B cell (primary cell): Measurements from ENCODE around the gene SCARF1. TPM values are rescaled to one million over a fixed set of nuclear protein-coding genes. Genes with fewer than 3 reads are reported as not detected.
"Not testable (repeated sequence)": the region's sequence is repeated elsewhere in the genome, so short reads cannot be mapped to it uniquely, and the experiment has no call there.

Experiments used
- ATAC-seq: fragments of 200-7000 bp; cut with Tn5 transposase; one replicate; pipeline ENCODE4 v1.10.0; 2021; ENCODE audit warnings: low read depth, mild to moderate bottlenecking, moderate number of reproducible peaks, moderate library complexity
- CTCF ChIA-PET: fragments of 350-600 bp; sonication (Branson Sonifier 250); formaldehyde crosslinking; loops from one replicate; lab custom pipeline; 2021; ENCODE audit warnings: antibody characterized with exemption, inconsistent platforms; lab: Charles Lee
- POLR2A ChIA-PET: fragments of 350-600 bp; sonication (Branson Sonifier 250); formaldehyde crosslinking; loops from one replicate; lab custom pipeline; 2021; ENCODE audit warnings: antibody characterized with exemption; lab: Charles Lee
- DNase-seq: peaks from one replicate; pipeline ENCODE4 v3.0.0; 2013
- H2AFZ ChIP-seq: 2 replicates; pipeline ENCODE4 v1.6.1; 2012; ENCODE audit warnings: mild to moderate bottlenecking, low read depth, low read length; ENCODE audit not compliant: insufficient read depth, poor library complexity, severe bottlenecking
- H3K27ac ChIP-seq, 2 donors: 1 replicate in 1 of 2; 2 replicates in 1 of 2; pipeline ENCODE4 v1.5.1; 2012 to 2013; ENCODE audit warnings: low read length in 2 of 2, mild to moderate bottlenecking in 2 of 2, moderate library complexity in 1 of 2
- H3K27me3 ChIP-seq, 4 experiments: fragments of 200-600 bp in 1 of 4; sonication (generic) in 1 of 4; replicated peaks in 1 of 4; 1 replicate in 2 of 4; 2 replicates in 2 of 4; pipeline versions ENCODE4 v1.6.1 to v1.7.0; 2013 to 2016; ENCODE audit warnings: low read length in 3 of 4, mild to moderate bottlenecking in 2 of 4, mixed read lengths in 1 of 4, moderate library complexity in 1 of 4; ENCODE audit not compliant: insufficient read depth in 4 of 4, control insufficient read depth in 3 of 4; ENCODE audit errors: control extremely low read depth in 1 of 4
- H3K36me3 ChIP-seq, 2 experiments: replicated peaks in 1 of 2; 1 replicate in 1 of 2; 2 replicates in 1 of 2; pipeline versions ENCODE4 v1.6.1 to v1.7.1; 2013; ENCODE audit warnings: low read length in 1 of 2; ENCODE audit not compliant: insufficient read depth in 2 of 2, control insufficient read depth in 1 of 2; ENCODE audit errors: control extremely low read depth in 1 of 2, extremely low read depth in 1 of 2
- H3K4me1 ChIP-seq, 2 donors: fragments of 200-600 bp in 1 of 2; sonication (generic) in 1 of 2; 1 replicate in 1 of 2; 2 replicates in 1 of 2; pipeline versions ENCODE4 v1.5.1 to v1.6.1; 2013 to 2017; ENCODE audit warnings: low read length in 2 of 2; ENCODE audit not compliant: control insufficient read depth in 2 of 2, insufficient read depth in 2 of 2
- H3K4me2 ChIP-seq: replicated peaks from 2 replicates; pipeline ENCODE3; 2012; ENCODE audit warnings: mild to moderate bottlenecking, low read depth, low read length; ENCODE audit not compliant: poor library complexity, severe bottlenecking
- H3K4me3 ChIP-seq, 5 experiments: fragments of 200-600 bp in 1 of 5; sonication (generic) in 1 of 5; 1 replicate in 3 of 5; 2 replicates in 2 of 5; pipeline versions ENCODE4 v1.5.1 to v1.7.0; 2011 to 2016; ENCODE audit warnings: low read length in 4 of 5, mild to moderate bottlenecking in 4 of 5, low read depth in 2 of 5, control low read depth in 1 of 5, moderate library complexity in 1 of 5; ENCODE audit not compliant: insufficient read depth in 1 of 5; ENCODE audit errors: control extremely low read depth in 1 of 5, extremely low read depth in 1 of 5
- H3K79me2 ChIP-seq: fragments of 200-600 bp; sonication (generic); one replicate; pipeline ENCODE4 v1.6.0; 2016; ENCODE audit warnings: low read length; ENCODE audit not compliant: control insufficient read depth, insufficient read depth
- H3K9ac ChIP-seq: fragments of 200-600 bp; sonication (generic); 2 replicates; pipeline ENCODE4 v1.6.1; 2017; ENCODE audit warnings: mild to moderate bottlenecking, low read length, moderate library complexity
- H3K9me3 ChIP-seq, 3 donors: one replicate each; pipeline versions ENCODE4 v1.6.1 to v1.7.1; 2013; ENCODE audit warnings: low read length in 2 of 3; ENCODE audit not compliant: control insufficient read depth in 2 of 3, insufficient read depth in 1 of 3; ENCODE audit errors: control extremely low read depth in 1 of 3
- H4K20me1 ChIP-seq: 2 replicates; pipeline ENCODE4 v1.6.0; 2012; ENCODE audit warnings: mild to moderate bottlenecking, low read length; ENCODE audit not compliant: insufficient read depth, control insufficient read depth, poor library complexity, severe bottlenecking
- H3K27ac Mint-ChIP-seq: one replicate; pipeline ENCODE4 v1.8.0; 2021; ENCODE audit warnings: mixed read lengths
- H3K27me3 Mint-ChIP-seq: one replicate; pipeline ENCODE4 v1.8.0; 2021; ENCODE audit warnings: mixed read lengths
- H3K4me1 Mint-ChIP-seq: one replicate; pipeline ENCODE4 v1.8.0; 2021; ENCODE audit warnings: mixed read lengths
- H3K4me3 Mint-ChIP-seq: one replicate; pipeline ENCODE4 v1.8.0; 2021; ENCODE audit warnings: mixed read lengths
- H3K9me3 Mint-ChIP-seq: one replicate; pipeline ENCODE4 v1.8.0; 2022; ENCODE audit warnings: mixed read lengths; ENCODE audit not compliant: insufficient read depth
- CTCF ChIP-seq: fragments of 200-600 bp; IDR thresholded peaks from one replicate; pipeline ENCODE4 v1.8.0; 2022; ENCODE audit warnings: antibody characterized with exemption, mild to moderate bottlenecking
- EZH2 ChIP-seq: IDR thresholded peaks from 2 replicates; pipeline ENCODE4 v1.6.1; 2012; ENCODE audit warnings: borderline replicate concordance, low read depth, mild to moderate bottlenecking, moderate library complexity, low read length; ENCODE audit not compliant: insufficient read depth, poor library complexity, severe bottlenecking
- WGBS: methylation state at CpG from one replicate; pipeline ENCODE4 v1.1.5; 2013; ENCODE audit warnings: missing lambda C conversion rate; ENCODE audit not compliant: insufficient coverage; 5-methylcytosine and 5-hydroxymethylcytosine counted together
- intact Hi-C: fragments of 100-400 bp; cut with micrococcal nuclease; formaldehyde crosslinking; loops from one replicate; pipeline ENCODE4 v1.10.0; 2022
- polyA plus RNA-seq: library from polyadenylated mRNA; depleted of rRNA; stranded (reverse); fragments of >200 nt; gene quantifications from 2 replicates; pipeline ENCODE4 v1.2.3, GENCODE V29; 2012
- total RNA-seq, 2 donors: library from RNA; stranded (reverse); fragments of 120-200 nt in 1 of 2; gene quantifications; 1 replicate in 1 of 2; 2 replicates in 1 of 2; pipeline versions ENCODE4 v1.2.3 to v1.2.4, GENCODE V29; 2013 to 2022

The SCARF1 gene
- total and polyA plus RNA-seq, 2 donors (not counting 1 experiment from before 2014, with no cell fraction given), result 0.54 to 3.7 TPM

GRCh38 chr17:1673041-1673785 lies 27.7 kb upstream of the SCARF1 start:
- H3K27ac Mint-ChIP-seq, result no peak overlapping the region
- intact Hi-C loops, result no loop called here
- ChIA-PET CTCF (interaction anchor here (5.2 kb wide), 1 partner anchor 111 kb away, joined by 57 read pairs; no protein-coding TSS in a partner anchor), POLR2A (no interaction called here)
- Histone ChIP-seq H3K27me3 (no peaks in the 10 kb centered on the region), H3K36me3 (peaks cover 1 to 91% of the 10 kb centered on the region in 2 experiments), H3K4me2 (no peak overlapping the region), H3K9ac (no peak overlapping the region), H3K79me2 (peaks cover 58% of the 10 kb centered on the region), H3K4me1 (no peaks in the 10 kb centered on the region), H3K4me3 (no peak overlapping the region), H2AFZ (no peak overlapping the region), H3K27ac (no peak overlapping the region), H4K20me1 (peaks cover 79% of the 10 kb centered on the region), H3K9me3 (no peaks in the 10 kb centered on the region)
- no peak for DNase-seq
- no peak for TF ChIP-seq CTCF
- no peak for TF ChIP-seq EZH2
- H3K27me3 Mint-ChIP-seq, result no peaks in the 10 kb centered on the region
- no peaks in the 10 kb centered on the region for H3K9me3 Mint-ChIP-seq
- 95% methylated on average over 26 of the region's 26 CpGs for WGBS
- ATAC-seq, result no peak
- H3K4me3 Mint-ChIP-seq, result no peak overlapping the region
- peaks cover 7% of the 10 kb centered on the region for H3K4me1 Mint-ChIP-seq

DNA sequence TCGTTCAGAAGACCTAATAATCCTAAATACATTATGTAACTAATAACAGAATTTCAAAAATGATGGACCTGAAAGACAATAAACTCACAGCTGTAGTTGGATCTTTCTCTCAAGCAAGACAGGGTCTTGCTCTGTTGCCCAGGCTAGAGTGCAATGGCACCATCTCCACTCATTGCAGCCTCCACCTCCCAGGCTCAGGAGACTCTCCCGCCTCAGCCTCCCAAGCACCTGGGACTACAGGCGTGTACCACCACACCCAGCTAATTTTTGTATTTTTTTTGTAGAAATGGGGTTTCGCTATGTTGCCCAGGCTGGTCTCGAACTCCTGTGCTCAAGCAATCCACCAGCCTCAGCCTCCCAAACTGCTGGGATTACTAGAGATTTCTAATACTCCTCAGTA lies 18.4 kb upstream of the SCARF1 start:
- ChIA-PET CTCF (interaction anchor here (1.2 kb wide), 1 partner anchor 89 kb away, joined by 5 read pairs; no protein-coding TSS in a partner anchor), POLR2A (interaction anchor here (0.7 kb wide), 2 partner anchors 57 to 165 kb away, joined by 6 to 9 read pairs; no protein-coding TSS in a partner anchor)
- H3K27ac ChIP-seq, H3K27ac Mint-ChIP-seq, H3K27me3 Mint-ChIP-seq, H3K4me2 ChIP-seq, H2AFZ ChIP-seq, ATAC-seq, H3K4me1 ChIP-seq, H3K4me3 ChIP-seq, H3K9me3 ChIP-seq, DNase-seq, H3K4me3 Mint-ChIP-seq, intact Hi-C loops, H3K4me1 Mint-ChIP-seq, H3K9me3 Mint-ChIP-seq, H3K9ac ChIP-seq, H3K27me3 ChIP-seq: not testable (repeated sequence)
- Histone ChIP-seq H4K20me1 (peaks cover 65% of the 10 kb centered on the region), H3K79me2 (peaks cover 39% of the 10 kb centered on the region), H3K36me3 (peaks cover 19 to 82% of the 10 kb centered on the region in 2 experiments)
- WGBS, result no CpG with 5 or more reads among the region's 5 CpGs
